Body of pancreas (tissue), 4 donors: ENCODE results near the gene PAPPA. TPM values are rescaled to one million over a fixed set of nuclear protein-coding genes. Genes with fewer than 3 reads are reported as not detected.

Experiments
- ATAC-seq: fragments of 150-250 bp; one replicate; pipeline ENCODE4 v1.9.1; 2016
- DNase-seq, 4 donors: peaks; one replicate each; pipeline ENCODE4 v3.0.0-alpha.2; 2019
- H3K27ac ChIP-seq, 4 donors: fragments of 200-600 bp; sonication (generic); 1 replicate in 3 of 4; 2 replicates in 1 of 4; pipeline versions ENCODE4 v1.5.1 to v1.6.1; 2016 to 2019; ENCODE audit warnings: mild to moderate bottlenecking in 1 of 4, mixed read lengths in 1 of 4, moderate library complexity in 1 of 4
- H3K27me3 ChIP-seq, 2 donors: fragments of 200-600 bp; sonication (generic); one replicate each; pipeline ENCODE4 v1.6.0; 2016; ENCODE audit warnings: mild to moderate bottlenecking in 1 of 2
- H3K36me3 ChIP-seq, 2 donors: fragments of 200-600 bp; sonication (generic); replicated peaks in 1 of 2; 2 replicates each; pipeline ENCODE4 v1.5.1; 2016; ENCODE audit warnings: low read depth in 2 of 2; ENCODE audit not compliant: insufficient read depth in 1 of 2
- H3K4me1 ChIP-seq: fragments of 200-600 bp; sonication (generic); one replicate; pipeline ENCODE4 v1.6.0; 2016
- H3K4me3 ChIP-seq, 2 donors: fragments of 200-600 bp; sonication (generic); 1 replicate in 1 of 2; 2 replicates in 1 of 2; pipeline ENCODE4 v1.5.1; 2016 to 2019
- H3K9me3 ChIP-seq, 3 donors: fragments of 200-600 bp; sonication (generic); 1 replicate in 2 of 3; 2 replicates in 1 of 3; pipeline ENCODE4 v1.5.1; 2016
- POLR2A ChIP-seq, 3 donors: fragments of 450-650 bp; IDR thresholded peaks; one replicate each; pipeline ENCODE4 v1.6.1; 2016; ENCODE audit warnings: antibody characterized with exemption in 3 of 3, mild to moderate bottlenecking in 2 of 3
- WGBS, 2 donors: methylation state at CpG; one replicate each; pipeline ENCODE4 v1.1.5; 2017; 5-methylcytosine and 5-hydroxymethylcytosine counted together
- intact Hi-C: fragments of 100-400 bp; cut with DNase I; formaldehyde crosslinking; loops from one replicate; pipeline ENCODE4 v1.15.1; 2023
- total RNA-seq, 2 donors: library from RNA; depleted of rRNA; stranded (reverse); fragments of >200 nt; gene quantifications; one replicate each; pipeline ENCODE4 v1.1.0, GENCODE V29; 2016
- TF ChIP-seq, protein P1 (sequence below), 7 experiments: fragments of 450-650 bp in 4 of 7; fragments of 200-600 bp in 3 of 7; sonication (generic) in 3 of 7; IDR thresholded peaks; one replicate each; pipeline ENCODE4 v1.5.1; 2016 to 2019; ENCODE audit warnings: antibody characterized with exemption in 7 of 7

The PAPPA gene, protein sequence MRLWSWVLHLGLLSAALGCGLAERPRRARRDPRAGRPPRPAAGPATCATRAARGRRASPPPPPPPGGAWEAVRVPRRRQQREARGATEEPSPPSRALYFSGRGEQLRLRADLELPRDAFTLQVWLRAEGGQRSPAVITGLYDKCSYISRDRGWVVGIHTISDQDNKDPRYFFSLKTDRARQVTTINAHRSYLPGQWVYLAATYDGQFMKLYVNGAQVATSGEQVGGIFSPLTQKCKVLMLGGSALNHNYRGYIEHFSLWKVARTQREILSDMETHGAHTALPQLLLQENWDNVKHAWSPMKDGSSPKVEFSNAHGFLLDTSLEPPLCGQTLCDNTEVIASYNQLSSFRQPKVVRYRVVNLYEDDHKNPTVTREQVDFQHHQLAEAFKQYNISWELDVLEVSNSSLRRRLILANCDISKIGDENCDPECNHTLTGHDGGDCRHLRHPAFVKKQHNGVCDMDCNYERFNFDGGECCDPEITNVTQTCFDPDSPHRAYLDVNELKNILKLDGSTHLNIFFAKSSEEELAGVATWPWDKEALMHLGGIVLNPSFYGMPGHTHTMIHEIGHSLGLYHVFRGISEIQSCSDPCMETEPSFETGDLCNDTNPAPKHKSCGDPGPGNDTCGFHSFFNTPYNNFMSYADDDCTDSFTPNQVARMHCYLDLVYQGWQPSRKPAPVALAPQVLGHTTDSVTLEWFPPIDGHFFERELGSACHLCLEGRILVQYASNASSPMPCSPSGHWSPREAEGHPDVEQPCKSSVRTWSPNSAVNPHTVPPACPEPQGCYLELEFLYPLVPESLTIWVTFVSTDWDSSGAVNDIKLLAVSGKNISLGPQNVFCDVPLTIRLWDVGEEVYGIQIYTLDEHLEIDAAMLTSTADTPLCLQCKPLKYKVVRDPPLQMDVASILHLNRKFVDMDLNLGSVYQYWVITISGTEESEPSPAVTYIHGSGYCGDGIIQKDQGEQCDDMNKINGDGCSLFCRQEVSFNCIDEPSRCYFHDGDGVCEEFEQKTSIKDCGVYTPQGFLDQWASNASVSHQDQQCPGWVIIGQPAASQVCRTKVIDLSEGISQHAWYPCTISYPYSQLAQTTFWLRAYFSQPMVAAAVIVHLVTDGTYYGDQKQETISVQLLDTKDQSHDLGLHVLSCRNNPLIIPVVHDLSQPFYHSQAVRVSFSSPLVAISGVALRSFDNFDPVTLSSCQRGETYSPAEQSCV (N-terminal part only)
- total RNA-seq = 1 to 10 TPM; 1.0 to 2.0 TPM

DNA sequence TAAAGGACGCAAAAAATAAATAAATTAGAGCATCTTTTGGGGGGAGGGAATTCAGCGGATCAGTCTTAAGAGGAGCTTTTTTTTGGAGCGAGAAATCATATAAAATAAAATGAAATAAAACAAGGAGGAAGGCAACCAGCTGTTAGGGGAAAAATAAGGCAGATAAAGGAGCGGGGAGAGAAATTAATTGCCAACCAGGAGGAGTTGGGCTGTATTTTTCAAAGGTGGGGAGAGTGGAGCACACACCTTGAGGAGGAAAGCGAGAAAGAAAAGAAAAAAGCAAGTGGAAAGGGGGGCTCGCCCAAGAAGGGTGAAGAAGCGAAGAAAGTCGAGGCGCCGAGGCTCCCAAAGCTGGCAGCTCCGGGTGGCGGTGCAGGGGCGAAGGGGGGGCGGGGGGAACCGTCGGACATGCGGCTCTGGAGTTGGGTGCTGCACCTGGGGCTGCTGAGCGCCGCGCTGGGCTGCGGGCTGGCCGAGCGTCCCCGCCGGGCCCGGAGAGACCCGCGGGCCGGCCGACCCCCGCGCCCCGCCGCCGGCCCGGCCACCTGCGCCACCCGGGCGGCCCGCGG is at the start of gene PAPPA:
TSS of gene PAPPA (plus strand) at position 27 of the 569 bp plus-strand sequence. CDS start at position 409, 382 bp downstream.
- TF ChIP-seq, protein P1, sequence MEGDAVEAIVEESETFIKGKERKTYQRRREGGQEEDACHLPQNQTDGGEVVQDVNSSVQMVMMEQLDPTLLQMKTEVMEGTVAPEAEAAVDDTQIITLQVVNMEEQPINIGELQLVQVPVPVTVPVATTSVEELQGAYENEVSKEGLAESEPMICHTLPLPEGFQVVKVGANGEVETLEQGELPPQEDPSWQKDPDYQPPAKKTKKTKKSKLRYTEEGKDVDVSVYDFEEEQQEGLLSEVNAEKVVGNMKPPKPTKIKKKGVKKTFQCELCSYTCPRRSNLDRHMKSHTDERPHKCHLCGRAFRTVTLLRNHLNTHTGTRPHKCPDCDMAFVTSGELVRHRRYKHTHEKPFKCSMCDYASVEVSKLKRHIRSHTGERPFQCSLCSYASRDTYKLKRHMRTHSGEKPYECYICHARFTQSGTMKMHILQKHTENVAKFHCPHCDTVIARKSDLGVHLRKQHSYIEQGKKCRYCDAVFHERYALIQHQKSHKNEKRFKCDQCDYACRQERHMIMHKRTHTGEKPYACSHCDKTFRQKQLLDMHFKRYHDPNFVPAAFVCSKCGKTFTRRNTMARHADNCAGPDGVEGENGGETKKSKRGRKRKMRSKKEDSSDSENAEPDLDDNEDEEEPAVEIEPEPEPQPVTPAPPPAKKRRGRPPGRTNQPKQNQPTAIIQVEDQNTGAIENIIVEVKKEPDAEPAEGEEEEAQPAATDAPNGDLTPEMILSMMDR (IDR thresholded peaks at IDR 0.05) = no peak
- TF ChIP-seq POLR2A (IDR thresholded peaks at IDR 0.05) = no peak
- 2 to 3% methylated on average over 15 to 32 of the region's 41 CpGs for WGBS, 2 donors
- peaks cover 23% of the 10 kb centered on the region for H3K4me1 ChIP-seq

DNA sequence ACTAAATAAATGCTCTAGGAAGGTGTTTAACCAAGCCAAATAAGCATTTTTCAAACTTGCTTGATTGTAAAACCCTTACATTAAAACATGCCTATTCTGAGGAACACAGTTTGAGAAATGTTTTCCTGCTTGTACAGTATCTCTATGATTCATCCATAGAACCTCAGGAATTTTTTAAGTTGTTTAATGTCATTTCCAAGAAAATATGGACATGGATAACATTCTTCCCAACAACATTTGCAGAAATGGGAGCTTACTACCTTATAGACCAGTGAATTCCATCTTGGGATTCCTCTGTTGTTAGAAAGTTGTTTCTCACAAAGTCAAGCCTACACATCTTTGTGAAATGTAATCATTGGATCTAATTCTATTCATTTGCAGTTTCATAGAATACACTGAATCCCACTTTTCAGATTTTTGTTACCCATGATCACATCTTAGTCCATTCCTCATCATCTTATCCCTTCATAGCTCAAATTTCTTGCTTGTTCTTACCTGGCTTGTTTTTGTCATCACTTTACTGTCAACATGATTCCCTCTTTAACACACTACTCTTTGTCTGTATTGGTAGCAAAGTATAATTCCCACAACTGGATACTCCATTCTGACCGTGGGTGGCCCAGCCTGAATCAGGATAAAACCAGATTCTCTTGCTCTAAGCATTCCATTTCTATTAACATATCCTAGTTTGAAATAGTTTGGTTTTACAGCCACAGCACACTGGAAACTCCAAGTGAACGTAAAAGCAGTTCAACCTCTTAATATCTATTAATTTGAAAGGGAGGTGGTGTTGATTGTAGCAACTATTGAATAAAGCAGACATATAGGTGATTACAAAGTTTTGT is 49.4 kb upstream of the PAPPA start:
- no peak for ATAC-seq
- DNase-seq = no peak
- Histone ChIP-seq H3K4me1 (no peaks in the 10 kb centered on the region), H3K36me3 (no peaks in the 10 kb centered on the region), H3K4me3 (no peak overlapping the region), H3K9me3 (no peaks in the 10 kb centered on the region), H3K27me3 (no peaks in the 10 kb centered on the region), H3K27ac (no peak overlapping the region)
- intact Hi-C loops = no loop called here
- TF ChIP-seq POLR2A (IDR thresholded peaks at IDR 0.05) = no peak
- TF ChIP-seq, protein P1 (IDR thresholded peaks at IDR 0.05) = no peak
- 48 to 57% methylated on average over 2 of the region's 2 CpGs for WGBS, 2 donors

More for the DNA sequence above, at the start of gene PAPPA:
- H3K9me3 ChIP-seq = no peaks in the 10 kb centered on the region
- H3K27me3 ChIP-seq = peaks cover 0 to 13% of the 10 kb centered on the region in 2 donors
- intact Hi-C loops = loop anchor here (10.0 kb wide), 1 partner anchor 421 kb away; no protein-coding TSS in a partner anchor
- DNase-seq (peak in 1 of 4 donors; percentile 23), ATAC-seq (no peak)
- H3K4me3 ChIP-seq = peak within 1 kb of the TSS in 1 of 2 donors; percentile 17
- H3K27ac ChIP-seq = no peak within 1 kb of the TSS
- H3K36me3 ChIP-seq = no peaks in the 10 kb centered on the region

DNA sequence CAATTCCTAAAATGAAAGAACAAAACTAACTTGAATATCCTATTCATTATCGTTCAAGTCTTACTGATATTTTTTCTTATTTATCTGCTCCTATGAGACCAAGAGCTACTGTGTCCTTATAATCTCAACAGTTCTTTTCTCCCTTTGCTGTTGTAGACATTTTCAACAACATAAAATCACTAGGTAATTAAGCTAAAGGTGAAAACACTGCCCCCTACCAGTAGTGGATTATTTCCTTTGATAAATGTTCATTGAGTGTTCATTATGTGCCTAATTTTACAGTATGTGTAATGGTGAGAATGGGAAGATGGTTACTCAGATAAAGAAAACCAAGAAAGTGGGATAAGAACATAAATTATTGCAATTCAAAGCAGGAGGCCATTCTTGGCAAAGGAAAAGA is 41.4 kb upstream of the PAPPA start:
- H3K4me1 ChIP-seq = no peaks in the 10 kb centered on the region
- H3K27ac ChIP-seq = no peak overlapping the region
- WGBS, 2 donors = 64 to 78% methylated on average over 1 of the region's 1 CpG
- no peaks in the 10 kb centered on the region for H3K36me3 ChIP-seq
- ATAC-seq (no peak), DNase-seq (no peak)
- no peak for TF ChIP-seq POLR2A (IDR thresholded peaks at IDR 0.05)
- TF ChIP-seq, protein P1 (IDR thresholded peaks at IDR 0.05) = peak in 4 of 7 experiments; percentile 23 to 34 (median 30)
- intact Hi-C loops = no loop called here
- H3K27me3 ChIP-seq = no peaks in the 10 kb centered on the region
- H3K4me3 ChIP-seq = no peak overlapping the region
- no peaks in the 10 kb centered on the region for H3K9me3 ChIP-seq
